Activated T-helper 1 cell treated with anti-CD3 and anti-CD28 coated beads, Interleukin-2, amount 50 U/mL, for 16 hours (primary cell): ENCODE data around the gene LRRC8D.
A peak's percentile ranks its signal among the peaks of the same experiment; 100 is the strongest.
"Not testable (repeated sequence)": the region's sequence is repeated elsewhere in the genome, so short reads cannot be mapped to it uniquely, and the experiment has no call there.

Experiments used
- DNase-seq, 2 donors: peaks; one replicate each; pipeline ENCODE4 v3.0.0-alpha.2; 2020; ENCODE audit warnings: low read depth in 1 of 2, low spot score in 1 of 2

The LRRC8D gene

DNA sequence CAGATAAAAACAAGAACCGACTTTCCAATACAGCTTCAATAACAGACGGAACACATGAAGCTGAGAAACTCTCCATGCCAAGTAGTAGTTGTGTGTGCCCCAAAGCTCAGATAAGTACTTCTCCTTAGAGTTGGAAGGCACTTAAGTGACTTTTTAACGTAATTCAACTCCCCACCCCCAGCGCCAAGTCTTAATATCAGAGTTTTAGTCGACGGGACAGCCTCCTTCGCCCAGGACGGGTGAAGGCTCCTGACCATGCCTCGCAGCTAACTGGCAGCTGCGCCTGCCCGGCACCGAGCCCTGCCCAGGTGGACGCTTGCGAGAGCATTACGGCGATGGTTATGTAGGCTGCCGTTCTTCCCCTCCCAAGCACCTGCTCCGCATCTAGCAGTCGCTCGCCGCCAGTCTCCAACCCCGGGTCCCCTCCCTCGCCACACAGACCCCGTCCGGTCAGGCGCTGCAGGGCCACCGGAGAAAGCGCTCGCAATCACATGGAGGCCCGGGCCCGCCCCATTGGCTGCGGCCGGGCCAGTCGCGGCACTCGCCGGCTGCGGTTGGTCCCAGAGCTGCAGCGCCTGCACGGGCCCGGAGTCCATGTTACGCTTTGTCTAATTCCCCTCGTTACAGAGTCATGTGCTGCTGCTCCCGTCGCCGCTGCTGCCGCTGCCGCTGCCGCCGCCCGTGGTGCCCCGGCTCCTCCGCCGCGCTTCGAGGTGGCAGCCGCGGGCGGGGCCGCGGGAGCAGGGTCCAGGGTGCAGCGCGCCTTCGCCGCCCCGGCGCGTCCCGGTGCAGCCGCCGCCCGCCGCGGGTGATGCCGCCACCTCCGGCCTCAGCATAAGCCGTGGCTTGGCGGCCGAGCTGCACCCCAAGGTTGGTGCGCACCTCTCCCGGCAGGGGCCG lies at the start of gene LRRC8D:
Gene LRRC8D (plus strand): TSS at position 611 of the 900 bp plus-strand sequence. CDS start 112,037 bp downstream, outside the sequence.
- DNase-seq = peak; percentile 15 to 56

- no peak for DNase-seq
Measured at GRCh38 chr1:89771991-89772560, 48.8 kb upstream of the LRRC8D start.

- DNase-seq = not testable (repeated sequence)
Measured at GRCh38 chr1:89776104-89776503, 44.7 kb upstream of the LRRC8D start.

DNA sequence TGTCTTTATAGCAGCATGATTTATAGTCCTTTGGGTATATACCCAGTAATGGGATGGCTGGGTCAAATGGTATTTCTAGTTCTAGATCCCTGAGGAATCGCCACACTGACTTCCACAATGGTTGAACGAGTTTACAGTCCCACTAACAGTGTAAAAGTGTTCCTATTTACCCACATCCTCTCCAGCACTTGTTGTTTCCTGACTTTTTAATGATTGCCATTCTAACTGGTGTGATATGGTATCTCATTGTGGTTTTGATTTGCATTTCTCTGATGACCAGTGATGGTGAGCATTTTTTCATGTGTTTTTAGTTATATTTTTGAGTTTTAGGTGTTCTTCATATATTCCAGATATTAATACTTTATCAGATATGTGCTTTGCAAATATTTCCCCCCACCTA lies 43.6 kb upstream of the LRRC8D start:
- DNase-seq = not testable (repeated sequence)

- no peak for DNase-seq
Measured at GRCh38 chr1:89779151-89779940, 41.5 kb upstream of the LRRC8D start.

DNA sequence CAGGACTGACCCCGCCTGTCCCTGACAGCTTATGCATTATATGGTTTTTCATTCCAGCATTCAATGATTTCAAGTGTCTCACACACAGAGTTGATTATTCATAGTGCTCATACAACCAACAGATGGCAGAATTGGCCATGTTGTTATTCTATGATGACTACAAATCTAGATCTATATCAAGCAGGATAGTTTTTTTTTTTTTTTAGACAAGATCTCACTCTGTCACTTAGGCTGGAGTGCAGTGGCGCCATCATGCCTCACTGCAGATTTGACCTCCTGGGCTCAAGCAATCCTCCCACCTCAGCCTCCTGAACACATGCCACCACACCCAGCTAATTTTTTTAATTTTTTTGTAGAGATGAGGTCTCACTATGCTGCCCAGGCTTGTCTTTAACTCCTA lies 40.1 kb upstream of the LRRC8D start:
- no peak for DNase-seq

- DNase-seq = peak in 1 of 2 donors; percentile 58
Measured at GRCh38 chr1:89781494-89782126, 39.2 kb upstream of the LRRC8D start.

DNA sequence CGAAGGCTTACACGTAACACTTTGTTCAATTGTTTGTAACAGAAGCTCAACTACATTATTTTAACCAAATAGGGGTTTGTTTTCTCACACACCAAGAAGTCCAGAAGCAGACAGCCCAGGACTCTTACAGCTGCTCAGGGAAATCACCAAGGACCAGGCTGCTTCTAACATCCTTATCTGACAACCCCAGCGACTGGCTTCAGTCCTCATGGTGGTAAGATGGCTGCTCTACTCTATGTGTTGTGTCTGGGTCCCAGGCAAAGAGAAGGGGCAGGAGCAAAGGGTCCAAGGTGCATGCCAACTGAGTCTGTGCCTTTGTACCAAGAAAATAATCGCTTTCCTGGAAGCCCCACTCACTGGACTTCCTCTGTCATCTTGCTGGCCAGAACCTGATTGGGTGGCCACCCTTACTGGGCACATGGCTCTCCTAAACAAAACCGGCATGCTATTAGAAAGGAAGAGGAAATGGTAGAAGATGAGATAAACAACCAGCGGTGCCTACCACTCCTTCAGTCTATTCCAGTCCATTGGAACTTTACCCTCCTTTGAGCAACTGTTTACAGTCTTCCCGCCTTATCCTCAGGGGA lies 34.1 kb upstream of the LRRC8D start:
- DNase-seq = no peak

- no peak for DNase-seq
Measured at GRCh38 chr1:89790592-89790991, 30.2 kb upstream of the LRRC8D start.

DNA sequence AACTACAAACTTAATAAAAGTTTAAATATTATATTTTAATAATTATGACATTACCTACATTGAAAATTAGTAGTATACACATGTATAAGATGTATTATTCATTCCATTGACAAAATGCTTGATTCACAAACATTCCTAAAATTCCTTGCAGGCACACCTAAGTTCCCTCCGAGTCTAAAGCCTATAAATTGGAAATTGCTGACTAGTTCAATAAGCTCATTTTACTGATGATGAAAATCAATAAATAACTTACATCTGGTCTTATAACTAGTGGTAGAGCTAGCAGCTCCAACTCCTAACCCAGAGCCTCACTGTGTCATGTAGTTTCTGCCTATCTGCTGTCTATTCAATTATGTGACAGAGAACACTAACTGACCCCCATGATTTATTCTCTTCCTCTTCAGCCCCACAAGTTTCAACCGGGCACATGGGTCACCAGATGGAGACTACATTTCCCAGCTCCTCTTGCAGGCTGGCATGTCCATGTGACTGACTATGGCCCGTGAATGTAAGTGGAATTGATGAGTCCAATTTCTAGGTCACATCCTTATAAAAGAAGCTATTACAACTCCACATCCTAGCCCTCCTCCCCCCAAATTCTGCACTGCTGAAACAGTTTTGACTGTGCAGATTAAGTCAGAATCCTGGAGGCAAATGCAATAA lies 29.6 kb upstream of the LRRC8D start:
- no peak for DNase-seq

DNA sequence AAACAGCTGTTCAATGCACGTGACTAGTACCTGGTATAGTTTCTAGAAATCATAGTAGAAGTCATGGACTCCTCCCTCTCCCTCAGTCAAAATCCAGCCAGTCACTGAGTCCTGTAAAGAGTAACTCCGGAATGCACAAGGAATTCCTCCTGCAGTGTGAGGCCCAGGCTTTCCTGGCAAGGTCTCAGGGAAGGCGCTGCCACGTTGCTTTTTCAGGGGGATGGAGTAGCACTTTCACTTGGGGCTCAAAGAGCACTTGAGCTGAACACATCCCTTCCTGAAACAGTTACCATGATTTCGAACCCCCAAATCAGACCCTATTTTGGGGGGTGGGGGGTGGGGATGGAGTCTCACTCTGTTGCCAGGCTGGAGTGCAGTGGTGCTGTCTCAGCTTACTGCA lies 26.4 kb upstream of the LRRC8D start:
- no peak for DNase-seq

- DNase-seq = not testable (repeated sequence)
Measured at GRCh38 chr1:89795571-89795970, 25.3 kb upstream of the LRRC8D start.

GRCh38 chr1:89797876-89798275 lies 23.0 kb upstream of the LRRC8D start:
- DNase-seq = not testable (repeated sequence)

- no peak for DNase-seq
Measured at GRCh38 chr1:89799495-89799894, 21.3 kb upstream of the LRRC8D start.

- DNase-seq = no peak
Measured at GRCh38 chr1:89800022-89800655, 20.7 kb upstream of the LRRC8D start.

- no peak for DNase-seq
Measured at GRCh38 chr1:89800718-89801117, 20.1 kb upstream of the LRRC8D start.

GRCh38 chr1:89802051-89802450 lies 18.8 kb upstream of the LRRC8D start:
- DNase-seq = no peak

GRCh38 chr1:89802841-89803240 lies 18.0 kb upstream of the LRRC8D start:
- DNase-seq = no peak

- peak; percentile 63 to 77 for DNase-seq
Measured at GRCh38 chr1:89804642-89805237, 16.1 kb upstream of the LRRC8D start.
